OCI-LY7 (cell line): Measurements from ENCODE around the gene ZNF598. TPM values are rescaled to one million over a fixed set of nuclear protein-coding genes. Genes with fewer than 3 reads are reported as not detected.
A peak's percentile ranks its signal among the peaks of the same experiment; 100 is the strongest.

ENCODE experiments used
- BruUV-seq: library from RNA; stranded (reverse); fragments of 400-500 nt; replicated peaks from 2 replicates; lab custom pipeline; 2021; lab: Mats Ljungman, UMichigan
- CTCF ChIA-PET: fragments of 300-600 bp; sonication (Branson Sonifier 250); formaldehyde crosslinking; loops from one replicate; lab custom pipeline; 2022; ENCODE audit warnings: antibody characterized with exemption; ENCODE audit not compliant: unreplicated experiment; lab: Charles Lee
- POLR2A ChIA-PET: fragments of 300-600 bp; sonication (Branson Sonifier 250); formaldehyde crosslinking; loops from one replicate; lab custom pipeline; 2022; ENCODE audit warnings: antibody characterized with exemption; lab: Charles Lee
- DNase-seq: peaks from one replicate; pipeline ENCODE4 v3.0.0-alpha.2; 2015; ENCODE audit warnings: low spot score
- H2AFZ ChIP-seq: fragments of 200-600 bp; sonication (generic), shearing (Covaris generic); 2 replicates; pipeline ENCODE4 v1.6.1; 2014; ENCODE audit warnings: mild to moderate bottlenecking, antibody characterized with exemption, low read length, moderate library complexity
- H3K27ac ChIP-seq: fragments of 200-600 bp; sonication (generic); 2 replicates; pipeline ENCODE4 v1.5.1; 2014; ENCODE audit warnings: mixed run types, low read depth, mild to moderate bottlenecking, moderate library complexity, low read length, inconsistent platforms; ENCODE audit not compliant: poor library complexity, severe bottlenecking
- H3K36me3 ChIP-seq: fragments of 200-600 bp; sonication (generic); 2 replicates; pipeline ENCODE4 v1.6.1; 2014; ENCODE audit warnings: mild to moderate bottlenecking, antibody characterized with exemption, low read length, moderate library complexity, mixed read lengths; ENCODE audit not compliant: insufficient read depth
- H3K4me1 ChIP-seq: fragments of 200-600 bp; sonication (generic); 2 replicates; pipeline ENCODE4 v1.5.1; 2014; ENCODE audit warnings: mild to moderate bottlenecking, low read length; ENCODE audit not compliant: insufficient read depth, poor library complexity, severe bottlenecking
- H3K4me2 ChIP-seq: fragments of 200-600 bp; sonication (generic); 2 replicates; pipeline ENCODE4 v1.6.1; 2014; ENCODE audit warnings: mild to moderate bottlenecking, low read length
- H3K4me3 ChIP-seq: fragments of 200-600 bp; sonication (generic); 2 replicates; pipeline ENCODE4 v1.5.1; 2014; ENCODE audit warnings: mild to moderate bottlenecking, low read depth, low read length; ENCODE audit not compliant: poor library complexity, severe bottlenecking
- H3K79me2 ChIP-seq: fragments of 200-600 bp; sonication (generic); 2 replicates; pipeline ENCODE4 v1.6.1; 2016; ENCODE audit warnings: low read depth, mild to moderate bottlenecking, low read length, moderate library complexity, mixed read lengths; ENCODE audit not compliant: insufficient read depth
- H3K9me2 ChIP-seq: fragments of 200-600 bp; sonication (generic); 2 replicates; pipeline ENCODE4 v1.6.1; 2016; ENCODE audit warnings: mild to moderate bottlenecking, low read length, mixed read lengths; ENCODE audit not compliant: insufficient read depth
- H3K9me3 ChIP-seq: fragments of 200-600 bp; sonication (generic); 2 replicates; pipeline ENCODE4 v1.6.1; 2014; ENCODE audit warnings: mild to moderate bottlenecking, mixed run types, low read length, mixed read lengths
- H4K20me1 ChIP-seq: fragments of 200-600 bp; sonication (generic); 2 replicates; pipeline ENCODE4 v1.6.1; 2014; ENCODE audit warnings: mild to moderate bottlenecking, antibody characterized with exemption, low read length, moderate library complexity, mixed read lengths; ENCODE audit not compliant: insufficient read depth
- EZH2phosphoT487 ChIP-seq: fragments of 200-600 bp; sonication (generic); IDR thresholded peaks from 2 replicates; pipeline ENCODE4 v1.6.1; 2018; ENCODE audit warnings: low read depth, borderline replicate concordance, mild to moderate bottlenecking, mixed run types, antibody characterized with exemption, low read length, moderate library complexity, mixed read lengths
- intact Hi-C: fragments of 100-400 bp; cut with micrococcal nuclease; formaldehyde crosslinking; loops from one replicate; pipeline ENCODE4 v1.10.0; 2022; ENCODE audit not compliant: unreplicated experiment
- total RNA-seq, 2 experiments: library from RNA; depleted of rRNA in 1 of 2; stranded (reverse); fragments of >200 nt in 1 of 2; shearing (Covaris generic) in 1 of 2; gene quantifications; 2 replicates each; pipeline ENCODE4 v1.2.3, GENCODE V29; 2014 to 2022
- TF ChIP-seq, protein P1 (sequence below): fragments of 200-600 bp; sonication (generic); conservative IDR thresholded peaks from 2 replicates; pipeline ENCODE4 v1.5.1; 2014; ENCODE audit warnings: mild to moderate bottlenecking, antibody characterized with exemption, low read length, moderate library complexity, mixed read lengths

The ZNF598 gene
- total RNA-seq, 2 experiments from 2014 or later: 26.3 to 80.4 TPM

DNA sequence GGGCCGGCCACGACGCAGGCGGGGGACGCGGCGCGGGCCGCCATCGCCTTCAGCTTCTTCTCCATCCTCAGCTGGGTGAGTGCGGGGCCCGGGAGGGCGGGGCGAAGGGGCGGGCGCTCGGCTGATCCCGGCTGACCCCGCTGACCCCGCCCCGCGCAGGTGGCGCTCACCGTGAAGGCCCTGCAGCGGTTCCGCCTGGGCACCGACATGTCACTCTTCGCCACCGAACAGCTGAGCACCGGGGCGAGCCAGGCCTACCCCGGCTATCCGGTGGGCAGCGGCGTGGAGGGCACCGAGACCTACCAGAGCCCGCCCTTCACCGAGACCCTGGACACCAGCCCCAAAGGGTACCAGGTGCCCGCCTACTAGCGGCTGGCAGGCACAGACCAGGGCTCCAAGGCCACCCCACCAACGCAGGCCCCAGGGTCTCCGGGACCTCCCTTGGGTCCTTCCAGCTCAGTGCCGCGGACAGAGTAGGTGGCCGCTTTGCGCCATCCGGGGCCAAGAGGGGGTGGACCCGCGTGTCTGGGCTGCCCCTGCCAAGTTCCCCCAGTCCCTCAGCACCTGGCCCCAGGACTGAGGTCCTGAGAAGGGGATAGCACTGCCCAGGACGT lies 16.8 kb downstream of the ZNF598 start:
- no peak for TF ChIP-seq EZH2phosphoT487
- TF ChIP-seq, protein P1, sequence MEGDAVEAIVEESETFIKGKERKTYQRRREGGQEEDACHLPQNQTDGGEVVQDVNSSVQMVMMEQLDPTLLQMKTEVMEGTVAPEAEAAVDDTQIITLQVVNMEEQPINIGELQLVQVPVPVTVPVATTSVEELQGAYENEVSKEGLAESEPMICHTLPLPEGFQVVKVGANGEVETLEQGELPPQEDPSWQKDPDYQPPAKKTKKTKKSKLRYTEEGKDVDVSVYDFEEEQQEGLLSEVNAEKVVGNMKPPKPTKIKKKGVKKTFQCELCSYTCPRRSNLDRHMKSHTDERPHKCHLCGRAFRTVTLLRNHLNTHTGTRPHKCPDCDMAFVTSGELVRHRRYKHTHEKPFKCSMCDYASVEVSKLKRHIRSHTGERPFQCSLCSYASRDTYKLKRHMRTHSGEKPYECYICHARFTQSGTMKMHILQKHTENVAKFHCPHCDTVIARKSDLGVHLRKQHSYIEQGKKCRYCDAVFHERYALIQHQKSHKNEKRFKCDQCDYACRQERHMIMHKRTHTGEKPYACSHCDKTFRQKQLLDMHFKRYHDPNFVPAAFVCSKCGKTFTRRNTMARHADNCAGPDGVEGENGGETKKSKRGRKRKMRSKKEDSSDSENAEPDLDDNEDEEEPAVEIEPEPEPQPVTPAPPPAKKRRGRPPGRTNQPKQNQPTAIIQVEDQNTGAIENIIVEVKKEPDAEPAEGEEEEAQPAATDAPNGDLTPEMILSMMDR: no peak
- no TSS peak for BruUV-seq
- intact Hi-C loops: loop anchor here (2.0 kb wide), 1 partner anchor 28 kb away; the partner anchor contains the start of gene RPS2
- Histone ChIP-seq H3K9me3 (no peaks in the 10 kb centered on the region), H2AFZ (0 out of 2 replicates have a peak overlapping the region, but pooled peaks have one; percentile 35), H3K27ac (no peak overlapping the region), H3K9me2 (no peaks in the 10 kb centered on the region), H3K4me3 (no peak overlapping the region), H3K36me3 (peaks cover 25% of the 10 kb centered on the region), H4K20me1 (no peaks in the 10 kb centered on the region), H3K4me1 (peaks cover 36% of the 10 kb centered on the region), H3K79me2 (no peaks in the 10 kb centered on the region), H3K4me2 (no peak overlapping the region)
- POLR2A ChIA-PET: interaction anchor here (0.9 kb wide), 1 partner anchor 54 kb away, joined by 4 read pairs; the partner anchor contains the start of genes NTHL1 and TSC2
- CTCF ChIA-PET: no interaction called here
- DNase-seq: no peak

DNA sequence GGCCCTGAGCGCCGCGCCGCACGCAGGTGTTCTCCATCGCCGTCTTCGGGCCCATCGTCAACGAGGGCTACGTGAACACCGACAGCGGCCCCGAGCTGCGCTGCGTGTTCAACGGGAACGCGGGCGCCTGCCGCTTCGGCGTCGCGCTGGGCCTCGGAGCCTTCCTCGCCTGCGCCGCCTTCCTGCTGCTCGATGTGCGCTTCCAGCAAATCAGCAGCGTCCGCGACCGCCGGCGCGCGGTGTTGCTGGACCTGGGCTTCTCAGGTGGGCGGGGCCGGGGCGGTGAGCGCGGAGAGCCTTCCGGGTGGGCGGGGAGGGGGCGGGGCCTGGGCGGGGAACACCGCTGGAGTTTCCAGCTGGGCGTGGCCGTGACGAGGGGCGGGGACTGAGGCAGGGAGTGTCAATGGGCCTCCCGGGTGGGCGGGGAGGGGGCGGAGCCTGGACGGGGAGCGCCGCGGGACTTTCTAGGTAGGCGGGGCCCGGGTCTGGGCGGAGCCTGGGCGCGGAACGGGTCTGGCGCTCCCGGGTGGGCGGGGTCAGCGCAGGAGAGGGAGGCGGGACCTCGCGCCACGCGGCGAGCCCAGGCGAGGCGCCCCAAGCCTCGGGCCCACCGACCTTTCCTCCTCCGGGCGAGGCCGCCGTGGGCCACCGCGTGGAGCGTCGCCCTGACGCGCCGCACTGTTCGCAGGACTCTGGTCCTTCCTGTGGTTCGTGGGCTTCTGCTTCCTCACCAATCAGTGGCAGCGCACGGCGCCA lies 17.5 kb downstream of the ZNF598 start:
- peak overlapping the region; percentile 35; the same call in 1 of the 2 replicates for H2AFZ ChIP-seq
- no TSS peak for BruUV-seq

More for the DNA sequence above, 17.5 kb downstream of the ZNF598 start:
- Histone ChIP-seq H3K36me3 (peaks cover 18% of the 10 kb centered on the region), H3K4me3 (peak overlapping the region; percentile 68), H3K79me2 (no peaks in the 10 kb centered on the region), H4K20me1 (no peaks in the 10 kb centered on the region), H3K9me3 (no peaks in the 10 kb centered on the region), H3K4me2 (peak overlapping the region; percentile 80), H3K27ac (peak overlapping the region; percentile 50), H3K9me2 (no peaks in the 10 kb centered on the region), H3K4me1 (peaks cover 36% of the 10 kb centered on the region)
- ChIA-PET CTCF (interaction anchor here (0.6 kb wide), 1 partner anchor 145 kb away, joined by 3 read pairs; no protein-coding TSS in a partner anchor), POLR2A (interaction anchor here (0.9 to 1.0 kb wide), 2 partner anchors 20 to 55 kb away, joined by 3 to 4 read pairs; partner anchors contain the start of genes NTHL1, TBL3 and TSC2)
- no peak for TF ChIP-seq EZH2phosphoT487
- TF ChIP-seq, protein P1: no peak
- intact Hi-C loops: loop anchor here (2.0 kb wide), 1 partner anchor 27 kb away; the partner anchor contains the start of gene RPS2
- DNase-seq: peak; percentile 95
